NCI-H510A treated with DMSO at 0.1 percent for 48 hours (cell line): ENCODE results near the gene ITGAD.
"Not testable (repeated sequence)": the region's sequence is repeated elsewhere in the genome, so short reads cannot be mapped to it uniquely, and the experiment has no call there.

Source experiments
- DNase-seq: peaks from one replicate; lab custom pipeline; 2025; lab: John Stamatoyannopoulos, UW

ITGAD gene

DNA sequence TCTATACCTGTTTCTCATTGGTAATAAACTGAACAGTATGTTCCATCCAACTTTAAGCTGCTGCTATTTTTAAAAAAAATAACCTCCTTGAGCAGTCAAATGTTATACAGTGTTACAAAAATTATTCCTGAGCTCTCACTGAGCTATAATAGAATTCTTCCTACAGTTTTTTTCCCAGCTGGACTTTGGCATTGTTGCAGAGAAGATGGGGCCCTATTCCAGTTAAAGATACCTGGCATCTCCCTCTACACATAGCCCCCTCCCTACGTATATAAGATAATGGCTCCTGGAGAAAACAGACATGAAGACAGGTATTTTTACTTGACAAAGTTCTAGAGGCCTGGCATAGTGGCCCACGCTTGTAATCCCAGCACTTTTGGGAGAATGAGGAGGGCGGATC is 36.7 kb downstream of the ITGAD start:
- DNase-seq: no peak

DNA sequence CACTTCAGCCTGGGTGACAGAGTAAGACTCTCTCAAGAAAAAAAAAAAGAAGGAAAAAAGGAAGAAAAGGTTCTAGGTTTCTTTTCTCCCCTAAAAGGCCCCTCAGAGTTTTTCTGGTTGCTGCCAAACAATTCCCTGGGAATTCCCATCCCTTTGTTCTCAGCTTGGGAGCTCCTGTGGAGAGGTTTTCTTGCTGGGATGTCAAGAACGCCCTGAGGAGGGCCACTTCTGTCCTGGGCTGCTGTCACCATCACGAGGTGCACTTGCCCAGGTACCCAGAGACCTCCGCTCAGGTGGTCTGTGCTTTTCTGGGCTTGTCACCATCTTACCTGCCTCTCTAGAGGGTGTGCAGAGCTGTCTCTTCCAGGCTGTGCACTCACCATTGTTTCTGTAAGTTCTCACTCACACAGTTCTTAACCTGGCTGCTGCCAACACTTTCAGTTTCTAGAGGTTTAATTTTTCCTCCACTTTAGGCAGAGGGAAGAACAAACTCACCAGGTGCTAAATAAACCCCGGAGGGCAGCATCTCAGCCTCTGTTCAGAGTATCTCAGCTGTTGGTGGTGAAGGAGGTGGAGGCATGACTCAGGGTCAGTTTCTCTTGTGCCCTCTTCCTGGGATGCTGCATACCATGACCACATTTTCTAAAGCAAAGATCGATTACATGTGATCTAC is 37.4 kb downstream of the ITGAD start:
- no peak for DNase-seq

DNA sequence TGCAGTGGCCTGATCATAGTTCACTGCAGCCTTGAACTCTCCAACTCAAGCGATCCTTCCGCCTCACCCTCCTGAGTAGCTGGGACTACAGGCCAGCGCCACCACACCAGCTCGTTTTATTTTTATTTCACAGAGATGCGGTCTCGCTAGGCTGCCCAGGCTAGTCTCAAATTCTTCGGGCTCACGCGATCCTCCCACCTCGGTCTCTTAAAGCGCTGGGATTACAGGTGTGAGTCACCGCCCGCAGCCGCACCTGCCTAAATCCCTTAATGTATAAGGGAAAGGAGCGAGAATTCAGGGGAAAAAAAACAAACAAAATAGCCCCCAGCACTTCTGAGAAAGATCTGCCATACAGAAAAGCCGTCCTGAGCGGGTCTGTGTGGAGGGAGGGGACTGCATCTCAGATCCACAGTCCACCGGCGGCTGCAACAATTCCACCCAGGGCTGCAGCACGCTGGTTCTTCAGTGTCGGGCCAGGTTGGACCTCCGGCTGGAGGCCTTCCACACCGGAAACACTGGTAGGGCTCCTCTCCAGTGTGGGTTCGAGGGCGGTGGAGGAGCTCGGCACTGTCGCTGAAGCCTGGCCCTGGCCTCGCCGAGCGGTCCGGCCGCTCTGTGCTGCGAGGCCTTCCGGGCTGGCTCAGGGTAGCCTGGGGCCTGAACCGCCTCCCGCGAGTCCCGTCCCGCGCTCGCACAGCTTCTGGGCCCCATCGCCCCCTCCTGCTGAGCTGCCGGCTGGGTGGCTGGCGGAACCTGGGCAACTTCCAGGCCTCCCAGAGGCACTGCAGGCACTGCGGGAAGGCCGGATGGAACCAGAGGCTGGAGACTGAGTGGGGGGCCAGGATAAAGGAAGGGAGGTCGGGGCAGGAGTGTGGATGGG is 42.4 kb downstream of the ITGAD start:
- no peak for DNase-seq

DNA sequence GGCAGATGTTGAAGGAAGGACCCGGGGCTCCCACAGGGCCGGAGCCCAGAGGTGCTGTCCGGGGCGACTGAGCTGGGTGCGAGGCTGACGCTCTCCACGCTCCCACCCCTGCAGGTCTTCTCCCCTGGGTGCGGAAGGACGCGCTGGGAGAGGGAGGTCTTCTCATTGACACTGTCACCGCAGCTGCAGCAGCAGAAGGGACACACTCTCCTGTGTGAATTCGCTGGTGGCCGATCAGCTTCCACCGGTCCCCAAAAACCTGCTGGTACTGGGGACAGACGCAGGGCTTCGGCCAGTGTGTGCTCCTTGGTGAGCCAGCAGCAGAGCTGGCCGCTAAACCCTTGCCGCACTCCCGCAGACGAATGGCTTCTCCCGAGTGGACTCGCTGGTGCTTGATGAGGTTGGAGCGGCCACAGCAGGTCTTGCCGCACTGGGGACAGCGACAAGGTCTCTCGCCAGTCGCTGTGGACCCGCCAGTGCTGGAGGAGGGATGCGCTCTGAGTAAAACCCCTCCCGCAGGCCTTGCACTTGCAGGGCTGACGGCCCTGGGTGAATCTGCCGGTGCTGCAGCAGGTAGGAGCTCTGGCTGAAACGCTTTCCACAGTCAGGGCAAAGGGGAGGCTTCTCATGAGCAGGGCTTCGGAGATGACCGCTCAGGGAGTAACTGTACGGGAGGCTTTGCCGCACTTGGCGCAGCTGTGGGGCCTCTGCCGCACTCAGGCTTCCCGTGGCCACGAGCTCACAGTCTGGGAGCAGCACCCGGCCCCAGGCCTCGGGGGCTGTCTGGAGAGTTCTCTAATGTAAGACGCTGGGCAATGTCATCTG is 43.3 kb downstream of the ITGAD start:
- DNase-seq: no peak

DNA sequence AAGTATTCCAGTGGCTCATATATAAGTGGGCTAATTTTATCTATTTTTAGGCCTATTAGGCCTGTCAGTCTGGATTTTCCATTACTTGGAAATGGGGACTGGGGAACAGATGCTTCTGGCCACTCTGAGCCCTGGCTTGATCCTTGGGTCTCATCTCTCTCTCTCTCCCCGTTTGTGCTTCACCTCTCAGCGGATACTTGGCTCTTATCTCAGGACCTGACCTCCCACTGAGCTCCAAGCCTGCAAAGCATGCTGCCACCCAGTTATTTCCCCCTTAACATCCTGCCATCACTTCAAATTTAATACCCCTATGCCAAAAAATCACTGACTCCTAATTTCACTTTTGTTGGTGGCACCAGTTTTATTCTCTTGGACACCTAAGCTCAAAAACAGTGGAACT is 45.3 kb downstream of the ITGAD start:
- DNase-seq: no peak

DNA sequence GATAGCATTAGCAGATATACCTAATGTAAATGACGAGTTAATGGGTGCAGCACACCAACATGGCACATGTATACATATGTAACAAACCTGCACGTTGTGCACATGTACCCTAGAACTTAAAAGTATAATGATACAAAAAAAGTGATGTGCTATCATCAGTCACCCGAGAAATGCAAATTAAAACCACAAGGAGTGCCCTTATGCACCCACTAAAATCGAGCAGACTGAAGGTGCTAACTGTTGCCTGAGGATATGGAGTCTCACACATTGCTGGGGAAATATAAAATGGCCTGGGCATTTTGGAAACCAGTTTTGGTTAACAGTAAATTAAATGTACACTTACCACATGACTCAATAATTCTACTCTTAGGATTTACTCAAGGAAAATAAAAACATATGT is 45.9 kb downstream of the ITGAD start:
- DNase-seq: not testable (repeated sequence)

DNA sequence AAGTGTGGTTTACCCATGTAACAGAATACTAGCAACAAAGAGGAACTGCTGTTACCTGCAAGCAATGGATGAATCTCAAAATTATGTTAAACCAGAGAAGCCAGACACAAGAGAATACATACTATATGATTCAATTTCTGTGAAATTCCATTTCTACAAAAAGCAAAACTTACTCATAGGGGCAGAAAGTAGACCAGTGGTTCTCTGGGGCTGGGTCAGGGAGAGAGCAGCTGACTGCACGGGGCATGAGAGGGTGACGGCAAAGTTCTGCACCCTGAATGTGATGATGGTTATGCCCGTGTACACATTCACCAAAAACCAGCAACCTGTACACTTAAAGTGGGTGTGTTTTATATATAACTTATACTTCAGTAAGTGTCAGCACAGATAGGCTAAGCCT is 46.4 kb downstream of the ITGAD start:
- no peak for DNase-seq

DNA sequence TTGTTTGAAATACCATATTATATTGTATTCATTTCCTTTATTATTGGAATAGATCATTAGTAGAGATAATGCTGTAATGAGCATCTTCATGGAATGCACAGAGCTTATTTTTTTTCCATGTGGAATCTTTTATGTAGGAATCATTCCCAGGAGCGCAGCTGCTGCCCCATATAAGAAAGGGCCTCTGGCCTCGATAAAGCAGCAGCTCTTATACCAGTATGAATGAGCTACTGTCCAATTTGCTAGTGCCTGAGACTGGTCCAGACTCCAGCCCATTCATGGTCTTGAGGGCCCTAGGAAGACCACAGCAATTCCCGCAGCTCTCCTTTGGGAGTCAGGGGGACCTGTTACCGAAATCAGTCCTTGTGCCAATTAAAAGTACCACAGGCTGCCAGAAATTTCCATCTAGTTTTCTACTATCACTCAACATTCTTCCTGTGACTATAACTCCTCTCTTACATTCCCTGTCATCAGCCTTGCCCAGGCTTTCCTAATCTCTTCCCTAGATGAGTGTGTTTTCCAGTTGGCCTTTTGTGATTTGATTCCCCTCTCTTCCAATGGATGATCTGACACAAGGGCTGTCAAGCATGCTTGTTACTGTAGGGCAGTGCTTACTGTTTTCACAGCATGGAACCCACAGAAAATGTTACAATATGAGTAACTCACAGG is 47.5 kb downstream of the ITGAD start:
- no peak for DNase-seq

DNA sequence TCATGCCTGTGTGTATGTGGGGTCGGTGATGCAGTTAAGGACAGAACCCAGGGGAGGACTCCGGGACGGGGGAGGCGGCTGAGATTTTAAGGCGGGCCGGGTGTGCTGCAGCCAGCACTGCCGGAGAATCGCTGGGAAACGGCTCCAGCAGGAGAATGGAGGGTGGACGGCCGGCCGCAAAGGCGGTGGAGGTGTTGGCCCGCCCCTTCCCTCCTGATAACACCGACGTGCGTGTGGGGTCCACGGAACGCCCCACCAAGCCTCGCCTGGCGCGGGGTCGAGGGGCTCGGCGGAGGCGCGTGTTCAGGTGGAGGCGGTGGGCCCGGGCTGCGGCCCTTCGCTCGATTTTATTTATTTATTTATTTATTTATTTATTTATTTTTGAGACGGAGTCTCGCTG is 48.8 kb downstream of the ITGAD start:
- DNase-seq: no peak

DNA sequence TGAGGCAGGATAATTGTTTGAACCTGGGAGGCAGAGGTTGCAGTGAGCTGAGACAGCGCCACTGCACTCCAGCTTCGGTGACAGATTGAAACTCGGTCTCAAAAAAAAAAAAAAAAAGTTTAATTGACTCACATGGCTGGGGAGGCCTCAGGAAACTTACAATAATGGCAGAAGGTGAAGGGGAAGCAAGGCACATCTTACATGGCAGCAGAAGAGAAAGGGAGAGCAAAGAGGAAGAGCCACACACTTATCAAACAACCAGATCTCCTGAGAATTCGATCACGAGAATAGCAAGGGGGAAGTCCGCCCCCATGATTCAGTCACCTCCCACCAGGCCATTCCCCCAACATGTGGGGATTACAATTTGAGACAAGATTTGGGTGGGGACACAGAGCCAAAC is 52.8 kb downstream of the ITGAD start:
- DNase-seq: not testable (repeated sequence)

DNA sequence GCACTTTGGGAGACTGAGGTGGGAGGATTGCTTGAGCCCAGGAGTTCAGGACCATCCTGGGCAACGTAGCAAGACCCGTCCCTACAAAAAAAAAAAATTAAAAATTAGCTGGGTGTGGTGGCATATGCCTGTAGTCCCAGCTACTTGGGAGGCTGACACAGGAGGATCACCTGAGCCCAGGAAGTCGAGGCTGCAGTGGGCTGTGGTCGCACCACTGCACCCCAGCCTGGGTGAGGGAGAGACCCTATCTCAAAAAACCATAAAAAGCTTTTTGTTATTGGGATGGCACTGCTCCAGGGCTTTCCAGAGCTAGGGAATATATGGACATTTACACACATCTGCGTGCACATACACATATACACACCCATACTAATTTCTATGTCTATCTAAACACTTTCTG is 58.1 kb downstream of the ITGAD start:
- no peak for DNase-seq

DNA sequence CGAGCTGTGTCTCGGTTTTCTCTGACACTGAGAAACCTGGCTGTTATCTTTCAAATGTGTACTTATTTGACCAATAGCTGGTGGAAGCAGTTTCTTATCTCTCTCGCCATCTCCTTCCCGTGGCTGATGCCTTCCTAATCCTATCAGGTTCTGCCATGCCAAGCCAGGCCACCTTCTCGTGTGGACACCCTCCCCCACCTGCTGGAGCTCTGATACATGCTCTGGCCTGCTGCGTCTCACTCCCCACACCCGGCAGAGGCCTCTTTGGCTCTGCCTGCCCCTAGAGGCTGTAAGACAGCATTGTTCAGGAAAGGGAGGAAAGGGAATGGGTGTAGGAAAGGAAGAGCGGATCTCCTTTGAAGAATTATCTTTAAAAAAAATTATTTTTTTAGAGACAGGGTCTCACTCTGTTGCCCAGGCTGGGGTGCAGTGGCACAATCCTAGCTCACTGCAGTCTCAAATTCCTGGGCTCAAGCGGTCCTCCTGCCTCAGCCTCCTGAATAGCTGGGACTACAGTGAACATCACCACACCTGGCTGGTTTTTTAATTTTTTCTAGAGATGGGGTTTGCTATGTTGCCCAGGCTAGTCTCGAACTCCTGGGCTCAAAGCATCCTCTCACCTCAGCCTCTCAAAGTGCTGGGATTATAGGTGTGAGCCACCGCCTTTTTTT is 58.7 kb downstream of the ITGAD start:
- peak; percentile 75 for DNase-seq

DNA sequence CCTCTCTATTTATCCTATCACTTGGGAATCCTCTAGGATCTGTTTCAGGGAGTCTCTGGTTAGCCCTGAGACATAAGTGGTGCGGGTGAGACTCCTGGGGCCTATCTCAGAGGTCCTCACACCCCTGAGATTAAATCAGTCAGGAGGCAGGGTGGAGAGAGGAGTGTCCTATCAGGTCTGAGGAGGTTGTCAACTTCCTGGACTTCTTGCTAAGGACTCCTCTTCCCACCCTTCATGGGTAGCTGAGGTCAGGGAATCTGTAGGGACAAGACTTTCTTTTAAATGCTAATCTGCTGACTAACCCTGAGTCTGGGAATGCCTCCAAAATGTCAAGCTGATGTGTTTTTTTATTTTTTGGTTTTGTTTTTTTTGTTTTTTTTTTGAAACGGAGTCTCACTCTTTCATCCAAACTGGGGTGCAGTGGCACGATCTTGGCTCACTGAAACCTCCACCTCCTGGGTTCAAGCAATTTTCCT is 59.5 kb downstream of the ITGAD start:
- DNase-seq: no peak

DNA sequence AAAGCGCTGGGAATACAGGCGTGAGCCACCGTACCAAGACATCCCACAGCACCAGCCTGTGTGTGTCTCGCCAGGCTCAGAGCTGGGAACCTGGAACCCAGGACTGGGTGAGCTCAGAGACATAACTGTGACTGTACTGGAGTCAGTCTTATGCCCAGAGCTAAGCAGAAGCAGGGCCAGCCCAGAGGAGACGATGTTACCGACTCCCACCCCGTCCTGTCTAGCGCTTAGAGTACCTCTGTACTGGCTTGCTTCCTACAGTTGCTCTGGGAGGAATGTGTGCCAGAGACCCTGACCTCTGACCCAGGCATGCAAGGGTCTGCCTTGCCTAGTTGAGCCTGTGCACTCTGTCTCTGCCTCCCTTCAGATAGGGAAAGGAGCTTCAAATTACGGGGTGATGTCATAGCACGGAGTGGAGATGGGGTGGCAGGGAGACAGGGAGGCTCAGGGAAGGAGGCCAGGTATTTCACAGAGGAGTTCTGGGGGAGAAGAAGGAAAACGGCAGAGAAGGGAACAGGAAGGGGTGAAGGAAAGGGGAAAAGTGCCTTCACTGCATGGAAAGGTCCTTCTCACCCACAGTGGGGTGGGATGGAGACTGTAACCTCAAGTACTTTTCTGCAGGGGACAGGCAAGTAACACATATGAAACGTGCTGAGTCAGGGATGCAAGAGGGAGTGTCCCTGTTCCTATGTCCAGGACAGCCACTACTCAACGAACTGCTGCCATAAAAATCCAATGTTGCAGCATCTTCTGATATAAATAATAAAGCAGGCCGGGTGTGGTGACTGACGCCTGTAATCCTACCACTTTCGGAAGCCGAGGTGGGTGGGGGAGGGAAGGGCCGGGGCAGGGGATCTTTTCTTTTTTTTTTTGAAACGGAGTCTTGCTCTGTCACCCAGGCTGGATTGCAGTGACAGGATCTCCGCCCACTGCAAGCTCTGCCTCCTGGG is 60.4 kb downstream of the ITGAD start:
- DNase-seq: no peak

DNA sequence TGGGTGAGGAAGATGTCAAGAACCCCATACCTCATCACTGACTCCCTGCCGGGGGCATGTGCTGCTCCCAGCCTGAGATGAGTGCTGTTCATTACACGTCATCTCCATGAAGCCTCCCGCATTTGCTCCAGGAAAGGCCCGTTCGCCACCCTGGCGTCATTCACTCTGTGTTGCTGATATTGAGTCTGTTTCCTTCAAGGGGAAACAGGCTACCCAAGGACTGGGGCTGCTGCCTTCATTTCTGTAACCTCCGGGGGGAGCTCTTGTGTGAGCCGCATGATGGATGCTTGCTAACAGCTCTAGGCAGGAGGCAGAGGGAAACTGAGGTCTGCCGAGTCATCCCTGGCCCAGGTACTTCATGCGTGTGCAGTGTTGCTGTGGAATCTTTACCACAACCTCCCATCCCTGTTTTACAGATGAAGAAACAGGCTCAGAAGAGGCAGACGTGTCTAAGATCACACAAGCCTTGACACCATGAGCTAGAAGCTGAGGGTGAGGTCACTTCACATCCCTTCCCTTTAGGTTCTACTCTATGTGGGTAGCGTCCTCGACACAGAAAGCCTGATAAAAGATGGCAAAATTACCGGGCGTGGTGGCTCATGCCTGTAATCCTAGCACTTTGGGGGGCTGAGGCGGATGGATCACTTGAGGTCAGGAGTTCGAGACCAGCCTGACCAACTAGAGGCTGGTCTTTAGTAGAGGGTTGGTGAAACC is 62.6 kb downstream of the ITGAD start:
- DNase-seq: no peak

DNA sequence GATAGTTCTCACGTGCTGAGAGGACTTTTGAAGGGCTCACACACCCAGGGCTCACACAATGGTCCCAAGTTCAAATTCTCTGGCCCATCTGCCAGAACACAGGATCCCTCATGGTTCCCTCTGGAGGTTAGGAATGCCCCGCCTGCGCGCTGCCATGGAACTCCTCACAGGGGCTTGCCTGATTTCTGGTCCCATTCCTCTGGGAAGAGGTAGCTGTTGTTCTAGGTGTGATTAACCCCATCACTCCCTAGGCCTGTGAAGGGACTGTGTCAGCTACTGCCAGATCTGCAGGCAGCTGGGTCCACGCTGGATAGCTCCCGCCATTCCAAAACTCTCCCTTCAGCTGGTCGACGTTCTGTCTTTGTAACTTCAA is 63.8 kb downstream of the ITGAD start:
- DNase-seq: no peak

DNA sequence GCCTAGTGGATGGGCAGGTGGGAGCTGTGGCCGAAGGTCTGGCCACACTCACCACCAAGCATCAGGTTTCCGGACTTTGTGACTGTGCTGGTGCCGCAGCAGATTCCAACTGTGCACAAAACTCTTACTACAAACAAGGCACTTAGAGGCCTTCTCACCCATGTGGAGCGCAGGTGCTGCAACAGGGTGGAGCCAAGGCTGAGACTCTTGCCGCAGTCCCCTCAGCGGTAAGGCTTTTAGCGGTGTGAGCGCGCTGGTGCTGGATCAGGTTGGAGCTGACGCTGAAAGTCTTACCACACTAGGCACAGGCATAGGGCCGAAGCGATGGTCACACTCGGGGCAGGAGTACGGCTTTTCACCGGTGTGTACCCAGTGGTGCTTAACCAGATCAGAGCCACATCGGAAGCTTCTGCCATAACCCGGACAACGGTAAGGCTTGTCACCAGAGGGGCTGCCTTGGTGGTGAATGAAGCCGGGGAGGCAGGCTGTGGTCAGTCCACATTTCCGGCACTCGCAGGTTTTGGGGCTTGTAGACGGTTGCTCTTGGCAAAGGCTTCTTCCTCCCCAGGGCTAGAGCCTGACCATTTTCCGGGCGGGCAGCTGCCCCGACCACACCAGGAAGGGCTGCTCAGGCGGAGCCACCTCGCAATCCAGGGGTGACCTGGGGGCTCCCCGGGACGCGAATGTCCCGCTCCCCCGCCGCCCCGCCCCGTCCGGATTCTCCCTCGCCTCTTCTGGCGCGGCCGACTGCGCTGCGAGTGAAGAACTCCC is 65.1 kb downstream of the ITGAD start:
- DNase-seq: peak; percentile 68

DNA sequence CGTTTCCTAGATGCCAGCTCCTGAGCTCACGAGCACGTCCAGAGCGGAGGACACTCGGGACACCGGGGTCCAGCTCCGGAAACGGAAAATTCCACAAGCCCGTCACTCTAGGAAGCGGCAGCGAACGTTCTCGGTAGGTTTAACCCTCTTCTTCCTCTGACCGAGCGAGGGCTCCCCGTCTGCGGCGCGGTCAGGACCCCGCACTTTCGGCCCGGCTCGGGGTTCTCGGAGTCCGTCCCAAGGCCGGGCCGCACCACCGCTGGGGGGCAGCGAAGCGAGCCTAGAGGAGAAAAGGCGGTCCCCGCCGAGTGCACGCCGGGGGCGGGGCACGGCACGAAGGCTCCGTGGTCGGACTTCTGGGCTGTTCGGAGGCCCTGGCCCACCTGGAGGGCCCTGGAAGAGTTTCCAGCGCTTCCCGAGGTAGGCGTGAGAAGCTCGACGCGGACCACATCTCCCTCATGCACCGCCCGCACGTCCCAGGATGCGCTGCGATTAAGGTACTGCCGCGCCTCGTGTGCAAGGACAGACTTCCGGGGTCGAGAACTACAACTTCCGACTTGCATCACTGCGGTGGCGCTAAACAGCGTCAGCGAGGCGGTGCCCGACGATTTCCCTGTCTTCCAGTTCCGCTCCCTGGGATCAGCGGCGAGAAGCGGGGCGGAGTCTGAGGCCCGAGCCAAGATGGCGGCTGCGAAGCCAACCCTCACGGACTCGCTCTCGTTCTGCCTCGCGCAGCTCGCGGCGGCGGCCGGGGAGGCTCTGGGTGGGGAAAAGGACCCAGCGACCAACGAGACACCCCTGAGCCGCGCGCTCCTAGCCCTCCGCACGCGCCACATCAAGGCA is 65.9 kb downstream of the ITGAD start, which contains the start of gene ARMC5:
TSS of gene ARMC5 (plus strand) at position 658 of the 843 bp plus-strand sequence. CDS start at position 682, 24 bp downstream.
- DNase-seq: peak; percentile 98
